Endothelial cell of hepatic sinusoid (primary cell): Measurements from ENCODE around the gene SEPTIN1.

Experiments used
- in situ Hi-C: cut with HindIII; loops from 2 replicates; pipeline ENCODE4 v1.10.0; 2017; ENCODE audit warnings: low sequenced_read_pairs

The SEPTIN1 gene, protein sequence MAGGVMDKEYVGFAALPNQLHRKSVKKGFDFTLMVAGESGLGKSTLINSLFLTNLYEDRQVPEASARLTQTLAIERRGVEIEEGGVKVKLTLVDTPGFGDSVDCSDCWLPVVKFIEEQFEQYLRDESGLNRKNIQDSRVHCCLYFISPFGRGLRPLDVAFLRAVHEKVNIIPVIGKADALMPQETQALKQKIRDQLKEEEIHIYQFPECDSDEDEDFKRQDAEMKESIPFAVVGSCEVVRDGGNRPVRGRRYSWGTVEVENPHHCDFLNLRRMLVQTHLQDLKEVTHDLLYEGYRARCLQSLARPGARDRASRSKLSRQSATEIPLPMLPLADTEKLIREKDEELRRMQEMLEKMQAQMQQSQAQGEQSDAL

DNA sequence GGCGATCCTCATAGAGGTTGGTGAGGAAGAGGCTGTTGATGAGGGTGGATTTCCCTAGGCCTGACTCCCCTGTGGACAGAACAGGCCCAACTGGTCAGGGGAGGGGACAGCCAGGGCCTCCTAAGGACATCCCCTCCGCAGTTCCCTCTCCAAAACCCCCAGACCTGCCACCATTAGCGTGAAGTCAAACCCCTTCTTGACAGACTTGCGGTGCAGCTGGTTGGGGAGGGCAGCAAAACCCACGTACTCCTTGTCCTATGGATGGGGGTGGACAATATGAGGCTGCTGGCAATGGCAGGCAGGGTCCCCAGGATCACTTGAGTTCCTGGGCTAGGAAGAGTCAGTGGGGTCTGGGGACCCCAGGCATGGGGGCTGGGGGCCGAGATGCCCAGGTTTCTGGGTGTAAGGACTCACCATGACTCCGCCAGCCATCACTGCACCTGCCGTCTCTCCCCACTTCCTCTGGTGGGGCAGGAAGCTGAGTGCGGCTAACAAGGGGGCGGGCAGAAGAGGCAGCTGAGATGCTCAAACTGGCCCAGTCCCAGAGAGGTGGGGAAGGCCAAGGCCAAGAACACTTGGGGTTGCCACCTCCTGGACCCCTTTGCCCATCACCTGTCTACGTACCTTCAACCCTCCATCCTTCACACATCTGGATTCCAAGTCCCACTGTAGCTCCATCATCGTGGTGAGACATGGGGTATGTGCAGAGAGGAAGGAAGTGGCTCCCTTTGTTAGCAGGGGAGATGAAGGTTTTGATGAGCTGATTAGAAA lies at the start of gene SEPTIN1:
Gene SEPTIN1 (minus strand): TSS at position 451 of the 771 bp plus-strand sequence. CDS start 19 bp downstream, at position 432.
- in situ Hi-C loops: no loop called here

GRCh38 chr16:30430428-30430970 lies 48.1 kb upstream of the SEPTIN1 start:
- in situ Hi-C loops: no loop called here

- in situ Hi-C loops: loop anchor here (10.0 kb wide), 1 partner anchor 85 kb away; no protein-coding TSS in a partner anchor
These were observed 47.5 kb upstream of the SEPTIN1 start, which contains the start of gene DCTPP1 for GRCh38 chr16:30429678-30430427. DCTPP1 (minus strand) TSS chr16:30430030; CDS start chr16:30429980, 50 bp downstream.

DNA sequence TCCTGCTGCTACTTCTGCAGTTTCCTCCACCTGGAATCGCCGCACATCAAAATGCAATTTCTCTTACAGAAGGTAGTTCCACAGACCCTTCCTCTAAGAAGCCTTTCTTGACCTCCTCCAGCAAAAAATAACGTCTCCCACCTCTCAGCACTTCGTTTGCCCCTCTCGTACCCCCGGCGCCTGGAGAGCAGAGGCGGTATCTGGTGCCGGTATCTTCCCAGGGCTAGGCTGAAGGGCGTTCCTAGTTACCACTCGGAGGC lies 47.0 kb upstream of the SEPTIN1 start:
- in situ Hi-C loops: loop anchor here (10.0 kb wide), 1 partner anchor 85 kb away; no protein-coding TSS in a partner anchor

DNA sequence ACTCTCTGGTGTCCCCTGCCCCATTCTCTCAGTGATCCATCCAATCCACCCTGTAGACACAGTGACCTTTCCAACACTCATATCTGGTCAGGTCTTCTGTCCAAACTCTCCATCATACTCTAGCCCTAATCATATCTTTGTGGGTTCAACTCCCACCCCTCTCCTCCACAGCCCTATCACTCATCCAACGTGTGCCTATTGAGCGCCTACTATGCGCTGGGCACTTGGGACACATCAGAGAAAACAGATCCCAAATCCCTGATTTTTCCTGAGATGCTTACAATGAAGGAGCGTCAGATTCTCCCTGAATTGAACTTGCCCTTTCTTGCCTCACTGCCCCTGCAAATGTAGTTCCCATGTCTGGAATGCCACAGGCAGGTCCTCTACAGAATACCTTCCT lies 45.7 kb upstream of the SEPTIN1 start:
- in situ Hi-C loops: loop anchor here (10.0 kb wide), 1 partner anchor 87 kb away; no protein-coding TSS in a partner anchor

GRCh38 chr16:30421010-30421409 lies 38.6 kb upstream of the SEPTIN1 start:
- in situ Hi-C loops: loop anchor here (10.0 kb wide), 1 partner anchor 94 kb away; no protein-coding TSS in a partner anchor

- in situ Hi-C loops: no loop called here
These were observed 36.2 kb upstream of the SEPTIN1 start for GRCh38 chr16:30418350-30419181.

DNA sequence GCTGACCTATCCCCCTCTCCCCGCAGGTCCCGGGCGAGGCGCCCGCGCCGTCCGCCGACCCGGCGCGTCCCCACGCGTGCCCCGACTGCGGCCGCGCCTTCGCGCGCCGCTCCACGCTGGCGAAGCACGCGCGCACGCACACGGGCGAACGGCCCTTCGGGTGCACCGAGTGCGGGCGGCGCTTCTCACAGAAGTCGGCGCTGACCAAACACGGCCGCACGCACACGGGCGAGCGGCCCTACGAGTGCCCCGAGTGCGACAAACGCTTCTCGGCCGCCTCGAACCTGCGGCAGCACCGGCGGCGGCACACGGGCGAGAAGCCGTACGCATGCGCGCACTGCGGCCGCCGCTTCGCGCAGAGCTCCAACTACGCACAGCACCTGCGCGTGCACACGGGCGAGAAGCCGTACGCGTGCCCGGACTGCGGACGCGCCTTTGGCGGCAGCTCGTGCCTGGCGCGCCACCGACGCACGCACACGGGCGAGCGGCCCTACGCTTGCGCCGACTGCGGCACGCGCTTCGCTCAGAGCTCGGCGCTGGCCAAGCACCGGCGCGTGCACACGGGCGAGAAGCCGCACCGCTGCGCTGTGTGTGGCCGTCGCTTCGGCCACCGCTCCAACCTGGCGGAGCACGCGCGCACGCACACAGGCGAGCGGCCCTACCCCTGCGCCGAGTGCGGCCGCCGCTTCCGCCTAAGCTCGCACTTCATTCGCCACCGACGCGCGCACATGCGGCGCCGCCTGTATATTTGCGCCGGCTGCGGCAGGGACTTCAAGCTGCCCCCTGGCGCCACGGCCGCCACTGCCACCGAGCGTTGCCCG lies 35.4 kb upstream of the SEPTIN1 start:
- in situ Hi-C loops: no loop called here

DNA sequence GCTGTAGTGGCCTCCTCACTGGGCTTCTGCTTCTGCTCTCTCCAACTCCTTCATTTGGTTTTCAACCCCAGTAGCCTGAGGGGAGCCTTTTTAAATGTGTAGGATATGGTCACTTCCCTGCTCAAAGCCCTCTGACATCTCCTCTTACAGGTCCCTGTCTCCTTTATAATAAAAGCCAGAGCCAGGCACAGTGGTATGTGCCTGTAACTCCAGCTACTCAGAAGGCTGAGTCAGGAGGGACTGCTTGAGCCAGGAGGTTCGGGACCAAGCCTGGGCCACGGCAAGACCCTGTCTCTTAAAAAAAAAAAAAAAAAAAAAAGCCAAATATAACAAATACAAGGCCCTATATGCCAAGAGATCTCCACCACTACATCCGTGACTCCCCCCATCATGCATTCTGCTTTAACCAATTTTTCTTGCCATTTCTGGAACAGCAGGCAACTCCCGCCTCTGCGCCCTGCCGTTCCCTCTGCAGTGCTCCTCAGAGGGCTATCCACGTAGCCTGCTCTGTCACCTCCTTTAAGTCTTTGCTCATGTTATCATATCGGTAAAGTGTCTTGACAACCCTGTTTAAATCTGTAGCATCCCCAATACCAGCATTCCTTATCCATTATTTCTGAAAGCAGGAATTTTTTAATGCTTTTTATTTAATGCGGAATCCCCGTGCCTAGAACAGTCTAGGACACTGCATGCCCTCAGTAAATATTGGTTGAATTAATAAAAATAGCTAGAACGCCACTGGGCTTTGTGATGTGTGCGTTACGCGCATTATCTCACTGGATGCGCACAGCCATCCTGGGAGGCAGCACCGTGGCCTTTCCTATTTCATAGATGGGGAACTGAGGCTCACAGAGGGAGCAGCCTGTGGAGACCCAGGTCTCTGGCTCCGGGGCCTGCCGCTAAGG lies 34.5 kb upstream of the SEPTIN1 start:
- in situ Hi-C loops: no loop called here

GRCh38 chr16:30416047-30416603 lies 33.8 kb upstream of the SEPTIN1 start:
- in situ Hi-C loops: no loop called here

GRCh38 chr16:30414159-30414558 lies 31.8 kb upstream of the SEPTIN1 start:
- in situ Hi-C loops: no loop called here

DNA sequence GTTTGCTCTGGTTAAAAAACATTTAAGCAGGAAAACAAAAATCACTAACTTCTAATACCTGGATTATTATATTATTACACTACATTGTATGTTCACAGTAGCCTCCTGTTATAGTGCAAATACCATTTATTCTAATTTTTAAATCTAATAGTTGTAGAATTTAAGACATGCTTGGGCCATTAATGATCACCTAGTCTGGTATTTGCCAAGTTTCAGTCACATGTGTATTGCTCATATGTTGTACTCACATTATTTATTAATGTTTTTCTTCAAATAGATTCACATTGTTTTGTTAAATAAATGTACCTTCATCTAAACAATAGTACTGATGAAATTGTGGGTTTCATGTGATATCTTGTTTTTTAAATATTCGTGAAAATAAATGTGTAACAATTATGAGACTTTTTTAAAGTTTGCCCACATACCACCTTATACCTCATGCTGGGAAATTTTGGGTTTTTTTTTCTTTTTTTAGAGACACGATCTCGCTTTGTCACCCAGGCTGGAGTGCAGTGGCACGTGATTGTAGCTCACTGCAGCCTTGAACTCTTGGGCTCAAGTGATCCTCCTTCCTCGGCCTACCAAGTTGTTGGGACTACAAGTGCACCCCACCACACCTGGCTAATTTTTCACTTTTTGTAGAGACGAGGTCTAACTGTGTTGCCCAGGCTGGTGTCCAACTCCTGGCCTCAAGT lies 30.9 kb upstream of the SEPTIN1 start:
- in situ Hi-C loops: no loop called here

- in situ Hi-C loops: no loop called here
These were observed 27.0 kb upstream of the SEPTIN1 start for GRCh38 chr16:30409125-30410060.

- in situ Hi-C loops: no loop called here
These were observed 25.6 kb upstream of the SEPTIN1 start for GRCh38 chr16:30407804-30408534.

DNA sequence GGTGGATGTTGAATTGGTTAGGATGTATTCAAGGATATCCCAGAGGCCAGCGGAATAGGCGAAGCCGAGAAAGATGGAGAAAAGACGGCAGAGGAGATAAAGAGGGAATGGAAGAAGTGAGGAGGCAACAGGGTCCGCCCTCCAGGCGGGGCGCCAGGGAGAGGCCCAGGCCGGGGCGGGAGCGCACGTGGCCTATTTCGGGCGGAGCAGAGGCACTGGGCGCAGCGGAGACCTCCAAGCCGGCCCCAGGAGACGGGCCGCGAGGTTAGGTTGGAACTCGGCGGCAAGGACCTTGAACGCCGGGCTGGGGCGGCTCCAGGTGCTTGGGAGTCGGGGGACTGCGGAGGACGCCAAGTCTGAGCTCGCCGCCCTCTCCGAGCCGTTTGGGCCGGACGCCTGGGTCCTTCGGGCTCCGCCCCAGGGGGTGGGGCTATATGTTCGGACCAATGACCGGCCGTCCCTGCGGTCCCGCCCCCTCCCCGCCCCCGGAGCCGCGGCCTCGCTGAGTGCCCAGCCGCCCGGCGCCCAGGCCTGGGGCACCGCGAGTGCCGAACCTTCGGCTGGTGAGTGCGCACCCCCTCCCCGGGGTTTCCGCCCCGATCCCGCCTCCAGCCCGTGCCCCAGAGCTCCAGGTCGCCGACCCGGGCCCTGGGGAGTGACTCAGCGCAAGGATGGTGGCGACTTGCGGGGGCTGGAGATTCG lies 24.9 kb upstream of the SEPTIN1 start, which contains the start of gene ZNF771:
Gene ZNF771 (plus strand): TSS at position 505 of the 702 bp plus-strand sequence. CDS start 448 bp downstream, outside the sequence.
- in situ Hi-C loops: no loop called here
